Lower leg skin (tissue), 3 donors: ENCODE measurements around the gene CD7.

ENCODE experiments used
- CTCF ChIP-seq, 3 donors: fragments of 450-650 bp; IDR thresholded peaks; one replicate each; pipeline ENCODE4 v1.5.1; 2016; ENCODE audit warnings: antibody characterized with exemption in 3 of 3, mild to moderate bottlenecking in 3 of 3, moderate library complexity in 2 of 3
- POLR2A ChIP-seq, 2 donors: fragments of 450-650 bp; IDR thresholded peaks; one replicate each; pipeline ENCODE4 v1.6.1; 2016 to 2017; ENCODE audit warnings: antibody characterized with exemption in 2 of 2, mild to moderate bottlenecking in 1 of 2, moderate library complexity in 1 of 2

DNA sequence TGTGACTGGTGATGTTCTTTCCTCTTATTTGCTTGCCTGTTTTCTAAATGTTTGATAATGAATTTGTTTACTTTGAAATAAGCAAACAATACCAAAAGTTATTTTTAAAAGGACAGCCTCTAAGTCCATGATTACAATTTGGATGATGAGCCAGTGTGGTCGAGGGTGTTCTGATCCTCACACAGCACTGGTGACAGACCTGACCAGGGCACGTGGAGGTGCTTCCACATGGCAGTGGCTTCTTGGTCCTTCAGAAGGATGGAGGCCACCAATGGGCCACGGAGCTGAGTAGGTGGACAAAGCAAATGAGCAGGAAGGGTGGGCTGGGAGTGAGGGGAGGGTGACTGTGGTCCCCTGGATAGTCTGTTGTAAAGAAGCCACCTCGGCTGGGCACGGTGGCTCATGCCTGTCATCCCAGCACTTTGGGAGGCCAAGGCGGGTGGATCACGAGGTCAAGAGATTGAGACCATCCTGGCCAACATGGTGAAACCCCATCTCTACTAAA is 37.4 kb upstream of the CD7 start:
- no peak for TF ChIP-seq CTCF (IDR thresholded peaks at IDR 0.05)
- no peak for TF ChIP-seq POLR2A (IDR thresholded peaks at IDR 0.05)
